DMS 273 (cell line): ENCODE results near the gene TAAR8.
A peak's percentile ranks its signal among the peaks of the same experiment; 100 is the strongest.
"Not testable (repeated sequence)": the region's sequence is repeated elsewhere in the genome, so short reads cannot be mapped to it uniquely, and the experiment has no call there.

Experiments
- DNase-seq: peaks from one replicate; lab custom pipeline; 2025; ENCODE audit not compliant: unreplicated experiment; lab: John Stamatoyannopoulos, UW

Gene TAAR8

GRCh38 chr6:132552372-132552771 is at the start of gene TAAR8:
TAAR8 (plus strand) TSS chr6:132552672; CDS start chr6:132552693, 21 bp downstream.
- no peak for DNase-seq

- no peak for DNase-seq
Observed at GRCh38 chr6:132504757-132505156, 47.7 kb upstream of the TAAR8 start.

GRCh38 chr6:132505158-132505557 is 47.3 kb upstream of the TAAR8 start:
- no peak for DNase-seq

- DNase-seq = no peak
Observed at GRCh38 chr6:132506461-132506860, 46.0 kb upstream of the TAAR8 start.

DNA sequence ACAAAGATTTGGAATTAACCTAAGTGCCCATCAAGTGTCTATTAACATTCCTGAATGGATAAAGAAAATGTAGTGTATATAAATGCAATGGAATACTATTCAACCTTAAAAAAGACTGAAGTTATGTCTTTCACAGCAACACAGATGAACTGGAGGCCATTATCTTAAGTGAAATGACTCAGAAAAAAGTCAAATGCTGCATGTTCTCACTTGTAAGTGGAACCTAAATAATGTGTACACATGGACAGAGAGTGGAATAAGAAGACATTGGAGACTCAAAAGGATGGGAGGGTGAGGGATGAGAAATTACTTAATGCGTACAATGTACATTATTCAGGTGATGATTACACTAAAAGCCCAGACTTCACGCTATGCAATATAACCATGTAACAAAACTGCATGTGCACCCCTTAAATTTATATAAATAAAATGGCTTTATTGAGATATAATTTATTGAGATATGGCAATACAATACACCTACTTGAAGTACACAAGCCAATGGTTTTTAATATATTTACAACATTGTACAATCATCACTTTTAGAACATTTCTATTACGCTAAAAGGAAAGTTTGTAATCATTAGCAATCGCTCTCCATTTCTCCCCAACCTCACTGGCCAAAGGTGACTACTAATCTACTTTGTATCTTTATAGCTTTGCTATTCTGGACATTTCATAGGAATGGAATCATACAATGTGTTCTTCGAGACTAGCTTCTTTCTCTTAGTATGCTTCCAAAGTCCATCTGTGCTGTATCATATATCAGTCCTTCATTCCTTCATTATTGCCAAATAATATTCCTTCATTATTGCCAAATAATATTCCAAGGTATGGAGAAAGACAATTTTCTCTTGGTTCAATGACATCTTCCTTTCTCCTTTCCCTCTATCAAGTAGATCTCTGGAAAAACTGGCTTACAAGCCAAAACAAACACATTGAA is 45.3 kb upstream of the TAAR8 start:
- DNase-seq = no peak

DNA sequence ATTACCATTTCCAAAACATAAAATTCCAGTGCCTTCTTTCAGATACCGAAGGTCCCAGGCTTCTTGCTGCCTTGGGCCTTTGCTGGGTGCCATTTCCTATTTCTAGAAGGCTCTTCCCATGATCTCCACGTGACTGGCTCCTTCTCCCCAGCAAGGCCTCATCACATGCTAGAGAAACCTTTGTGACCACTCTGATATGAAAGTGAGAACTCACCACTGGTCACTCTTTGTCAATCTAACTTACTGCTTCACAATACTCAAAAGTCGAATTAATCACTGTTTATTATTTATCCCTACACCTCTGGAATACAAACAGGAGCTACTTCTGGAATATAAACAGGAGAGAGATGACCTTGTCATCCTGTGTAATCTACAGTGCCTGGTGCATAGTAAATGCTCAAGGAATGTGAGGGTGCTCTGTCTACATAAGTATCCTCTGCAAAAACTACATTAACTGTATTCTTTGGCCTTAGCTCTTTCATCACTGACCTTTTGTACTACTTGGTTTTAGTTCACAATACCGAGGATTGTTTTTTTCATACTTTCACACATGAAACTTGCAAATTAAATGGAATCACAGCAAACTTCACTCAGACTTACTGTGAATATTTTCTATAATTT is 41.2 kb upstream of the TAAR8 start:
- DNase-seq = no peak

- DNase-seq = no peak
Observed at GRCh38 chr6:132511831-132512220, 40.6 kb upstream of the TAAR8 start.

GRCh38 chr6:132512342-132512637 is 40.2 kb upstream of the TAAR8 start:
- no peak for DNase-seq

DNA sequence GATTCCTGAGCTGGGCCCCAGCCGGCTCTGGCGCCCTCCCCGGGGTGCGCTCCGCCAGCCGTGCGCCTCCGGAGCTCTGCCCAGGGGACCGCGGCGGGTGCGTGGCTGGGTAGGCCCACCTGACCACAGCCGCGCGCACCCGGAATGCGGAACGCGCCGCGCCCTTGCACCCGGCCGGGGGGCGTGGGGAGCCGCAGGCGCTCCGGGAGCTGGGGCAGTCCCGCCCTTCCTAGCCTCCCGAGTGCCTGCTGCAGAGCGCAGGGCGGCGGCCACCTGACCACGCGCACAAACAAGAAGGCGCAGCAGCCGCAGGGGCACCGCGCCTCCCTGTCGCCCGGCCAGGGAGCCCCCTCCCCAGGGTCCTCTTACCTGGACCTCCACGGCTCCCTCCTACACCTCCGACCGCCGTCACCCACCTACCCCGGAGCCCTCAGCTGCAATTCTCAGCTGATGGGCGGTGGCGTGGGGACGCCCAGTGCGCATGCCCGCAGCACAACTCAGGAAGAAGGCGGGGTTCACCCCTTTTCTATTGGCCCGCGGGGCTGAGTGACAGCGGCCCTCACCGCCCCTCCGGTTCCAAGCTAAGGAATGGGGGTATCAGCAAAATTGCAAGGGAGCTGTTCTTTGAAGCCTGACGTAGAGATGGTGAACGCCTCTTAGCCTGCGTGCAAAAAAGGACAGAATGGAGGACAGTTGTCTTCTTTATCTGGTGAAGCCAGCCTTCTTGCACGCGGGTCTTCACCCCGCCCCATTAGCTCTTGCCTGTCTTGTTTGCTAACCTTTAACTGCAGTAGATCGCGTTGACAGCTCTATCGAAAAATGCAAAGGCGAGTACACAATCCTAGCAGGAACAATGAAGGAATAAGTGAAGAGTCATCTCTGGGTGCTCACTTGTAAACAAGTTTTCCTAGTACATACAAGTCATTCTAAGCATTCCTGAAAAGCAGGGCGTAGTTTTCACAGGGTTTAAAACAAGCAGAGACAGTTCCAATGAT is 39.5 kb upstream of the TAAR8 start, which contains the start of gene STX7:
TSS of gene STX7 (minus strand) at position 479 of the 995 bp plus-strand sequence. CDS start 9,586 bp downstream, outside the sequence.
- DNase-seq = peak; percentile 93

- no peak for DNase-seq
Observed at GRCh38 chr6:132513831-132514545, 38.5 kb upstream of the TAAR8 start.

DNA sequence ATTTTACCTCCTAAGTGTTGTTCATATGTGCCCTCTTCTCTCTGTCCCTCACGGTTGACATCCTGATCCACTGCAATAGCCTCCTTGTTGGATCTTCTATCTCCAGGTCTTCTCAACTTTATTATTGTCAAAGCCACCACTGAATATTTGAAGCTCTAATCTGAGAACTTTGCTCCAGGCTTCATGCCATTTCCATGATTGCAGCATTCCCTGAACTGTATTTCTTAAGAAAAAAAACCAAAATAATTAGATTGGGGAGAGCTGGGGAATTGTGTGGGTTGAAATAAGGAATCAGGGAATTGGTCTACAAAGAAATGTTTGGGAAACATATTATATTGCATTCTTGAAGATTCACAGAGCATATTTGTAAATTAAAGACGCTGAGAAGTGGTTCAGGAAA is 37.1 kb upstream of the TAAR8 start:
- no peak for DNase-seq

GRCh38 chr6:132520953-132521352 is 31.5 kb upstream of the TAAR8 start:
- DNase-seq = no peak

DNA sequence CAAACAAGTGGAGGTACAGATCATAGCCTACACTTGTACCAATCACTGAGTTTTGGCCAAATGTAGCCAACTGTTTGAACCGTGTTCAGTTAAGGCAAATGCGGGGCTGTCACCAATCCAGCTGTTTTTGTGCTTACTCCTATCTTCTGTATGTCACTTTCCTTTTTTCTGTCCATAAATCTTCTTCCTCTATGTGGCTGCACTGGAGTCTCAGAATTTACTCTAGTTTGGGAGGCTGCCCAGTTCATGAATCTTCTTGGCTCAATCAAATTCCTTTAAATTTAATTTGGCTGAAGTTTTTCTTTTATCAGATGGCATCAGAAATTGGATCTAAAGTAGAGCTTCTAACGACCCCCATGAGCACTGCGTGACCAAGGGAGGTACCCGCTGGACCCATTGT is 27.8 kb upstream of the TAAR8 start:
- no peak for DNase-seq

DNA sequence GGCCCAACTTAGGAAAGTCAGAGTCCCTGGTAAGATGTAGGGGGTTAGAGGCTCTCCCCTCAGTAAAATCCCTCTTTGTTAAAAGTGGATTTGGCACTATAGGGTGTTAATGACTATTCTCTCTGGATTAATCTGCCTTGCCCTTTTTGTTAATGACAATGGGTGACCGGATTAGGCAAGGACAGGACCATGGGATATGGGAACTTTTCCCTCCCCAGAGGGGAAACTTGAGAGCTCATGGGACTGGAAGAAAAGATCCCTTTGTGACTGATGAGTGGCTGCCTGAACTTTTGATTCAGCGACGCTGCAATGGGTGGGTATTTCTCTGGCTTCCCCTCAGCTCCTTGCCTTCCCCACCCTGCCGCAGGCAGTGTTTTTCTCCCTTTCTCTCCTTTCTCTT is 26.6 kb upstream of the TAAR8 start:
- DNase-seq = no peak

- DNase-seq = no peak
Observed at GRCh38 chr6:132526461-132526860, 26.0 kb upstream of the TAAR8 start.

GRCh38 chr6:132527791-132528190 is 24.7 kb upstream of the TAAR8 start:
- DNase-seq = peak; percentile 4

GRCh38 chr6:132530293-132530974 is 22.0 kb upstream of the TAAR8 start:
- peak; percentile 78 for DNase-seq

DNA sequence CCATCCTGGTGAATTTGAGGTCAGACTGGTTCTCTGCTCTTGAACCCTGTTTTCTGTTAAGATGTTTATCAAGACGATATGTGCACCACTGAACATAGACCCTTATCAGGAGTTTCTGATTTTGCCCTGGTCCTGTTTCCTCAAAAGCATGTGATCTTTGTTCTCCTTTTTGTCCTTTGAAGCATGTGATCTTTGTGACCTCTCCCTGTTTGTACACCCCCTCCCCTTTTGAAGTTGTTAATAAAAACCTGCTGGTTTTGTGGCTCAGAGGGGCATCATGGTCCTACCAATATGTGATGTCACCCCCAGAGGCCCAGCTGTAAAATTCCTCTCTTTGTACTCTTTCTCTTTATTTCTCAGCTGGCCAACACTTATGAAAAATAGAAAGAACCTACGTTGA is 17.9 kb upstream of the TAAR8 start:
- not testable (repeated sequence) for DNase-seq

DNA sequence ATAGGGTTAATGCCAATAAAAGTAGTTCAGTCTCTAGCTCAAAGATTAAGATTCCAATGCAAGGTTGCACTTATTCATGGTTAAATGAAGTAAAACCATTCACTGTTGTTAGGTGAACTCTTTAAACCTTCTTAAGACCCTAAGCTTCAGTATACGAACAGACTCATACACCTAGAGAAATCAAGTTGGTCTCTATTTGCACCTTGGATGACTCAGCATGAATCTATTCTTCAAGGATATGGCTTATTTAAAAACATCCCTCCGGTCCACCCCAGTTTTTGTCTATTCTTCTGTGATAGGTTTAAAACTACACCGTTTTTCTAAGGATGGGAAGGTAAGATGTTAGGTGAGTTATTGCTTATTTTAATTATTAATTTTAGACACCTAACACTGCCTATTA is 15.3 kb upstream of the TAAR8 start:
- no peak for DNase-seq

- no peak for DNase-seq
Observed at GRCh38 chr6:132537977-132538376, 14.5 kb upstream of the TAAR8 start, which contains the start of gene TAAR9. TAAR9 (plus strand) TSS chr6:132538277; CDS start chr6:132538290, 13 bp downstream.
